ENCODE data around the gene EPHA8.

EPHA8 gene

DNA sequence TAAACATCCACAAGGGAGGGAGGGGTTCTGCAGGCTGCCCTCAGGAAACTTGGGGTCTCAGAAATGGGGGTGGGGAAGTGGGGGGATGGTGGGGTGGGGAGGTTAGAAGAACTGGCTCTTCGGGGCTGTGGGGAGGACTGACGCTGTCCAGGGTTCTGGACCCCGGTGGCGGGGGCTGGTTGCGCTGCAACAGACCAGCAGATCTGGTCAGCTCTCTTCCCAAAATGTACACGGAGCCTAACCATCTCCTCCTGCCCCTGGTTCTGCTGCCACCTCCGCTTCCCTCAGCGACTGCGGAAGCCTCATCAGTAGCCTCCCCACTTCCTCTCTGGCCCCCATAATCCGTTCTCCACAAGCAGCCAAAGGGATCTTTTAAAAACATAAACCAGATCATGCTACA, 43.9 kb downstream of the EPHA8 start:
- Histone ChIP-seq H3F3A (ENCODE audit: insufficient read depth, low read length) (no peaks in the 10 kb centered on the region), H3K27ac (ENCODE audit: low read length) (no peak overlapping the region), H3K9me3 (replicated peaks; ENCODE audit: insufficient read depth, low read length) (no peaks in the 10 kb centered on the region), H3K4me2 (ENCODE audit: low read depth, low read length) (no peak overlapping the region), H3K79me2 (ENCODE audit: low read length) (no peaks in the 10 kb centered on the region), H3K9ac (ENCODE audit: low read length) (no peak overlapping the region), H3K36me3 (replicated peaks; ENCODE audit: insufficient read depth, low read length) (no peaks in the 10 kb centered on the region), H2AFZ (ENCODE audit: low read length) (no peak overlapping the region), H4K20me1 (ENCODE audit: insufficient read depth, low read length) (no peaks in the 10 kb centered on the region), H3K27me3 (replicated peaks; ENCODE audit: insufficient read depth, low read length) (peaks cover 92% of the 10 kb centered on the region), H3K4me1 (ENCODE audit: low read length) (no peaks in the 10 kb centered on the region), H3K9me2 (replicated peaks; ENCODE audit: insufficient read depth, low read length) (no peaks in the 10 kb centered on the region), H3K4me3 (ENCODE audit: low read length) (no peak overlapping the region)
- TF ChIP-seq CTCF (IDR thresholded peaks at IDR 0.05; ENCODE audit: low read length) (no peak), EZH2phosphoT487 (IDR thresholded peaks at IDR 0.05; ENCODE audit: low read length) (no peak), EZH2 (optimal IDR thresholded peaks at IDR 0.05; ENCODE audit: low read depth, low read length) (no peak)
- DNase-seq: no peak

- no peaks in the 10 kb centered on the region for H3K9me2 ChIP-seq (replicated peaks; ENCODE audit: insufficient read depth, low read length)
- no peaks in the 10 kb centered on the region for H3F3A ChIP-seq (ENCODE audit: insufficient read depth, low read length)
- no peak overlapping the region for H2AFZ ChIP-seq (ENCODE audit: low read length)
- no peak overlapping the region for H3K27ac ChIP-seq (ENCODE audit: low read length)
- DNase-seq: no peak
- no peaks in the 10 kb centered on the region for H3K4me1 ChIP-seq (ENCODE audit: low read length)
- peaks cover 90% of the 10 kb centered on the region for H3K27me3 ChIP-seq (replicated peaks; ENCODE audit: insufficient read depth, low read length)
- H3K79me2 ChIP-seq (ENCODE audit: low read length): no peaks in the 10 kb centered on the region
- H4K20me1 ChIP-seq (ENCODE audit: insufficient read depth, low read length): no peaks in the 10 kb centered on the region
- no peaks in the 10 kb centered on the region for H3K36me3 ChIP-seq (replicated peaks; ENCODE audit: insufficient read depth, low read length)
- no peak for TF ChIP-seq CTCF (IDR thresholded peaks at IDR 0.05; ENCODE audit: low read length)
- TF ChIP-seq EZH2 (optimal IDR thresholded peaks at IDR 0.05; ENCODE audit: low read depth, low read length): no peak
- no peak for TF ChIP-seq EZH2phosphoT487 (IDR thresholded peaks at IDR 0.05; ENCODE audit: low read length)
- H3K4me3 ChIP-seq (ENCODE audit: low read length): no peak overlapping the region
- no peak overlapping the region for H3K4me2 ChIP-seq (ENCODE audit: low read depth, low read length)
- no peak overlapping the region for H3K9ac ChIP-seq (ENCODE audit: low read length)
- no peaks in the 10 kb centered on the region for H3K9me3 ChIP-seq (replicated peaks; ENCODE audit: insufficient read depth, low read length)
These were observed 45.1 kb downstream of the EPHA8 start for GRCh38 chr1:22608361-22608760.

DNA sequence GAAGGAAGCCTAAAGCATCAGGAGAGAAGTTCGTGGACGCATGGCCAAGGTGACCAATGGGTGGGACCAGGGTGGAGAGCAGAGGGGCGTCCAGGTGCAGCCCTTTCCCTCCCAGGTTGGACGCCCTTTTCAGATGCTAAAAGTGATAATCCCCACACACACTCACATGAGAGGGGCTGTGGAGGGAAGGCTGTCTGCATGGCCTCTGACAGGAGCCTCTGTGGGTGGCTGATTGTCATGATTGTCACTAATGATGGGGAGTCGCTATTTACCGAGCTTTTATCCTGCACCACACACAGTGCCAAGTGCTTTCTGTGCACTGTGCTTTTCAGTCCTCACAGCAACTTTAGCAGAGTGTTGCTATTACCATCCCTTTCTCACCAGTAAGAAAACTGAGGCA, 46.0 kb downstream of the EPHA8 start:
- Histone ChIP-seq H3K4me2 (ENCODE audit: low read depth, low read length) (no peak overlapping the region), H3K36me3 (replicated peaks; ENCODE audit: insufficient read depth, low read length) (no peaks in the 10 kb centered on the region), H3K27ac (ENCODE audit: low read length) (no peak overlapping the region), H3K9me3 (replicated peaks; ENCODE audit: insufficient read depth, low read length) (no peaks in the 10 kb centered on the region), H3K27me3 (replicated peaks; ENCODE audit: insufficient read depth, low read length) (peaks cover 90% of the 10 kb centered on the region), H3K9me2 (replicated peaks; ENCODE audit: insufficient read depth, low read length) (no peaks in the 10 kb centered on the region), H3K79me2 (ENCODE audit: low read length) (no peaks in the 10 kb centered on the region), H2AFZ (ENCODE audit: low read length) (no peak overlapping the region), H3K9ac (ENCODE audit: low read length) (no peak overlapping the region), H3F3A (ENCODE audit: insufficient read depth, low read length) (no peaks in the 10 kb centered on the region), H4K20me1 (ENCODE audit: insufficient read depth, low read length) (no peaks in the 10 kb centered on the region), H3K4me1 (ENCODE audit: low read length) (no peaks in the 10 kb centered on the region), H3K4me3 (ENCODE audit: low read length) (no peak overlapping the region)
- TF ChIP-seq EZH2phosphoT487 (IDR thresholded peaks at IDR 0.05; ENCODE audit: low read length): no peak
- no peak for TF ChIP-seq CTCF (IDR thresholded peaks at IDR 0.05; ENCODE audit: low read length)
- TF ChIP-seq EZH2 (optimal IDR thresholded peaks at IDR 0.05; ENCODE audit: low read depth, low read length): no peak
- DNase-seq: no peak

All from MM.1S (cell line).